Measurements from ENCODE around the gene CES2. TPM values are rescaled to one million over a fixed set of nuclear protein-coding genes. Genes with fewer than 3 reads are reported as not detected.

The CES2 gene
- total RNA-seq, 1 experiment from 2014 or later, result 13.3 TPM

DNA sequence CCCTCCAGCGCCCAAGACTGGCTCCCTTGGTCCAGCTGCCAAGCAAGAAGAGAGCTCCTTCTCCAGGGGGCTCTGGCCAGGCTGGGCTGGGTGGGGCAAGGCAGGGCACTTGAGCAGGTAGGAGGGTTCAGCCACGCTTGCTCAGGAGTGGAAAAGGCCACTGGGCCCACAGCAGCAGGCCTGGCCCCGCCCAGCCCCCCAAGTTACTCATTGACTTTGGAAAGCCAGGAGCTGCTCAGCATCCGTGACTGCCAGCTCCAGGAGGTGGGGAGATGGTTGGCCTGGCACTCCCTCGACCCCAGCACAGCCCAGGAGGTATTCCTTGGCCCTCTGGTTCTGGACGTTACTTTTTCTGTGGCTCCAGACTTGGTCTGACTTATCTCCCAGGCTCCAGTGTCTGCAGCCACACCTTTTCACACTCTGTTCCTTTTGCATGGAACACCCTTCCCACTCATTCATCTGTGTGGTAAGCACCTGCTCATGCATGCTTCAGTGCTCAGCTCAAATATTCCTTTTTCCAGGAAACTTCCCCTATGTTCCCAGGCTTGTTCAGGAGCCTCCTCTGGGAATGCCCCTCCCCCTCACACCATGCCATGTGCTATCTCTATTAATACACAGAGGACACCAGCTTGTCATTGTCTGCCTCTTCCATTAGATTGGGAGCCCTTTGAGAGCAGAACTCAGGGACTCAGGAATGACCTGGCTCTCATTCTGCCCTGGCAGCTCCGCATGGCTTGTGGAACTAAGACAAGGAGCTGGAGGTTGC is 16.3 kb upstream of the CES2 start, which contains the start of gene CDH16:
TSS of gene CDH16 (minus strand) at position 83 of the 766 bp plus-strand sequence. CDS start 820 bp downstream, outside the sequence.
- H3K27ac ChIP-seq (ENCODE audit: low read length), result no peak within 1 kb of the TSS

DNA sequence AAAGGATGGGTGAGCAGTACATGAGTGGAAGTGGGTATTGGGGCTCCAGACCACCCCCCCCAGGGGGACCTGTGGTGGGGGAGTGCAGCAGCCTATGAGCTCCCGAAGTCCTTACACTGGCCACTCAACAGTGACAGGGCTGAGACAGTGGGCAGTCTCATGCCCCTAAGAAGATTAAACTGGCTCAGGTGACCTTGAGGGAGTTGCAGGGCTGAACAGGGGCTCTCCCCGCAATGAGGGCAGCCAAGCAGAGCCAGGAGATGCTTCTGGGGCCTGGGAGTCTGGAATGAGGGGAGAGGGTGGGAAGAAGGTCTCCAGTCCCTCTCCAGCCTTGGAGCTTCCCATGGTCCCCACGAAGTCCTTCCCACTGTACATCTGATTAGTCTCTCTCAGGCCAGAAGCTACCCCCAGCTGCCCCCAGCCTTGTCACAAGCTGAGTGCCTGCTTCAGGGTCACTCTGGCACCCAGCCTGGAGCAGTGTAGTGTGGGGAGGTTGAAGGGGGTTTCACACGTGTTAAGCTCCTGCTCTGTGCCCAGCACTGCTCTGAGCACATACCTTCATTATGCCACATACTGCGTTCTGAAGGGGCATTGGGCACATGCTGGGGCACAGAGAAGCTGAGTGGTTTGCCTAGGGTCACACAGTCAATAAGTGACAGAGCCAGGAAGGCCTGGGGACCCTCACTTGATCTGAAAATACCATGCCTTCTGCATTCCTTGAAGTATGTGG is 15.6 kb upstream of the CES2 start:
- Histone ChIP-seq H2AFZ (ENCODE audit: low read length) (no peak overlapping the region), H3K4me2 (ENCODE audit: low read depth, low read length, poor library complexity, severe bottlenecking) (no peak overlapping the region), H3K9me2 (replicated peaks; ENCODE audit: insufficient read depth, low read length) (no peaks in the 10 kb centered on the region), H3K9me3 (ENCODE audit: low read length) (no peaks in the 10 kb centered on the region), H3K27me3 (ENCODE audit: low read length) (no peaks in the 10 kb centered on the region), H3K4me3 (ENCODE audit: low read length) (no peak overlapping the region), H4K20me1 (ENCODE audit: insufficient read depth, low read depth, low read length) (no peaks in the 10 kb centered on the region), H3K4me1 (ENCODE audit: low read length) (no peaks in the 10 kb centered on the region), H3K36me3 (ENCODE audit: insufficient read depth, low read length) (no peaks in the 10 kb centered on the region), H3K79me2 (ENCODE audit: low read length) (no peaks in the 10 kb centered on the region), H3K9ac (ENCODE audit: low read length) (no peak overlapping the region), H3K27ac (ENCODE audit: low read length) (no peak overlapping the region)
- no peak for DNase-seq

More for the DNA sequence above, 16.3 kb upstream of the CES2 start, which contains the start of gene CDH16:
- no peak for DNase-seq
- H3K79me2 ChIP-seq (ENCODE audit: low read length), result no peaks in the 10 kb centered on the region
- no peak within 1 kb of the TSS for H3K4me3 ChIP-seq (ENCODE audit: low read length)
- H3K9me2 ChIP-seq (replicated peaks; ENCODE audit: insufficient read depth, low read length), result no peaks in the 10 kb centered on the region
- H3K9ac ChIP-seq (ENCODE audit: low read length), result no peak within 1 kb of the TSS
- no peaks in the 10 kb centered on the region for H3K36me3 ChIP-seq (ENCODE audit: insufficient read depth, low read length)
- H2AFZ ChIP-seq (ENCODE audit: low read length), result no peak within 1 kb of the TSS
- no peaks in the 10 kb centered on the region for H3K4me1 ChIP-seq (ENCODE audit: low read length)
- H3K9me3 ChIP-seq (ENCODE audit: low read length), result no peaks in the 10 kb centered on the region
- no peaks in the 10 kb centered on the region for H4K20me1 ChIP-seq (ENCODE audit: insufficient read depth, low read depth, low read length)
- H3K27me3 ChIP-seq (ENCODE audit: low read length), result no peaks in the 10 kb centered on the region
- no peak within 1 kb of the TSS for H3K4me2 ChIP-seq (ENCODE audit: low read depth, low read length, poor library complexity, severe bottlenecking)

DNA sequence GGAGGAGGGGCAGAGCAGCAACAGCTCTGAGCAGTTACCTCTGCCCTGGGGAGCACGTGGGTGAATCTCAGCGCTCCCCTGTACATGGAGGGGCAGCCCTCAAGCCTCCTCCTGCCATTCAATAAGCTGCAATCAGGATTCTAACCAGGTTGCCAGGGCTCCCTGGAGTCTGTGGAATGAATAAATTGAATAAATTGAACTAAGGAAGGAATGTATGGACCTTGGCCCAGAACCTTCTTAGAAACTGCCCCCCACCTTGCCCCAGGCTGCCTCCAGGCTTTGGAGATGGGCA is 15.1 kb upstream of the CES2 start:
- H3K9me3 ChIP-seq (ENCODE audit: low read length), result no peaks in the 10 kb centered on the region
- no peak overlapping the region for H3K27ac ChIP-seq (ENCODE audit: low read length)
- no peaks in the 10 kb centered on the region for H3K36me3 ChIP-seq (ENCODE audit: insufficient read depth, low read length)
- H3K4me1 ChIP-seq (ENCODE audit: low read length), result no peaks in the 10 kb centered on the region
- H2AFZ ChIP-seq (ENCODE audit: low read length), result no peak overlapping the region
- H3K9me2 ChIP-seq (replicated peaks; ENCODE audit: insufficient read depth, low read length), result no peaks in the 10 kb centered on the region
- no peak overlapping the region for H3K4me2 ChIP-seq (ENCODE audit: low read depth, low read length, poor library complexity, severe bottlenecking)
- no peaks in the 10 kb centered on the region for H4K20me1 ChIP-seq (ENCODE audit: insufficient read depth, low read depth, low read length)
- H3K79me2 ChIP-seq (ENCODE audit: low read length), result no peaks in the 10 kb centered on the region
- H3K9ac ChIP-seq (ENCODE audit: low read length), result no peak overlapping the region
- H3K4me3 ChIP-seq (ENCODE audit: low read length), result no peak overlapping the region
- H3K27me3 ChIP-seq (ENCODE audit: low read length), result no peaks in the 10 kb centered on the region
- DNase-seq, result no peak

DNA sequence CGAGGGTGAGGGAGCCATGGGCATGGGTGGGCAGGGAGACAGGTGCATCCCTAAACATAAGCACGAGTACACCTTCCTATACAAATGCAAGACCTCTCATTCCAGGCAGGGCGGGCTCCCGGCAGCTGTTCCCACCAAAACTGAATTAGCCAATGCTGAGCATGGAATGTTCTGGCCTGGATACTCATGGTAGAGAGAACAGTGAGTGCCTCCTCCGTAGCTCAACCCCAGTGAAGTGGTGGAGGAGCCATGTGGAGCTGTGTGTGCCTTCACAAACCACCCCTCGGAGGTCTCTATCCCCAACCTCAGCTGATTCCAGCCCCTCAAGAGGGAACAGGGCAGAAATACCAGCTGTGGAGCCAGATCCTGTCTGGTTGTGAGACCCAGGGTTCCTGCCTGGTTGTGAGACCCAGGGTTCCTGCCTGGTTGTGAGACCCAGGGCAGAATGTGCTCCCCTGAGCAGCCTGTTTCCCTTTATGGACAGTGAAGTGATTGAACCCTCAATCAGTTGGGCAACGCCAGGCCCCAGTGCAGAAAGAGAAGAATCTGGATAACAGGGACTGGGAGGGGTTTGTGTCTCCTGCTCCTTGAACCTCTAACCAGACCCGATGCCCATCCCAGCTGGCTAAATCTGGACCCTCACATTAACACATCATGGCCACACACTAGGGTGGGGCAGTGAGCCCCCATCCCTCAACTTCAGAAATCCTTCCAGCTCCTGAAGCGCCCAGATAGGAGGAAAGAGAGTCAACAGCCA is 14.2 kb upstream of the CES2 start:
- Histone ChIP-seq H3K27ac (ENCODE audit: low read length) (no peak overlapping the region), H2AFZ (ENCODE audit: low read length) (no peak overlapping the region), H3K4me2 (ENCODE audit: low read depth, low read length, poor library complexity, severe bottlenecking) (no peak overlapping the region), H3K27me3 (ENCODE audit: low read length) (no peaks in the 10 kb centered on the region), H3K9ac (ENCODE audit: low read length) (no peak overlapping the region), H3K79me2 (ENCODE audit: low read length) (no peaks in the 10 kb centered on the region), H3K4me1 (ENCODE audit: low read length) (no peaks in the 10 kb centered on the region), H3K36me3 (ENCODE audit: insufficient read depth, low read length) (no peaks in the 10 kb centered on the region), H3K9me2 (replicated peaks; ENCODE audit: insufficient read depth, low read length) (no peaks in the 10 kb centered on the region), H3K4me3 (ENCODE audit: low read length) (no peak overlapping the region), H3K9me3 (ENCODE audit: low read length) (no peaks in the 10 kb centered on the region), H4K20me1 (ENCODE audit: insufficient read depth, low read depth, low read length) (no peaks in the 10 kb centered on the region)
- DNase-seq, result no peak

DNA sequence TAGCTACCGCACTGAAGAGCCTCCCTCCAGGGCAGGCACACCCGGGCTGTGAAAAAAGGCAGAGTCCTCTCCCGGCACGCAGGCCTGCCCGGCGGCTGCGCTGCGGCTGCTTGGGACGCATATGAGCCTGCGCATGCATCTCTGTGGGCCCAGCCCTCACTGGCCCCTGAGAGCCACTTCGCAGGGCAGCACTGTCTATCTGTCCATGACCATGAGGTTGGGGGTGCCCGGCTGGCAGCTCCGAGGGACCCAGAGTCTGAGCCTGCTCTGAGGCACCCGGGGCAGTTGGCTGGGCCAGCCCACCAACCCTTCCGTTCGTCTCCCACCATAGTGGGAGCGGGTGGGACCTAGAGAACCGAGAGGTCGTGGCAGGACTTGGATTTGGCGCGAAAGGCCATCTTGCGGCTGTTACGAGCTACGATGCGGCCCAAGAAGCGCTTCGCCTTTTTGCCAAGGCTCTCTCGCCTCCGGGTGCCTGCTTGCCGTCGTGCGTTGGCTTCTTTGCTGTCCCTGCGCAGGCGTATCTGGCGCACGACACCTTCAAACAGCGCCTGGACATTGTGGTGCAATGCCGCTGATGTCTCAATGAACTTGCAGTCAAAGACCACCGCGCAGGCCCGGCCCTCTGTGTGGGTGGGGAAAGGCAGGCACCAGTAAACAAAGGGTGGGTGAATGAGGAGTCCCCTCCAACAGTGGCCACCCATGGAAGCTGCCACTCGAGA is 13.4 kb upstream of the CES2 start:
- no peaks in the 10 kb centered on the region for H3K9me2 ChIP-seq (replicated peaks; ENCODE audit: insufficient read depth, low read length)
- H3K4me1 ChIP-seq (ENCODE audit: low read length), result peaks cover 3% of the 10 kb centered on the region
- H4K20me1 ChIP-seq (ENCODE audit: insufficient read depth, low read depth, low read length), result no peaks in the 10 kb centered on the region
- H3K4me3 ChIP-seq (ENCODE audit: low read length), result no peak overlapping the region
- no peaks in the 10 kb centered on the region for H3K9me3 ChIP-seq (ENCODE audit: low read length)
- H3K27me3 ChIP-seq (ENCODE audit: low read length), result no peaks in the 10 kb centered on the region
- no peaks in the 10 kb centered on the region for H3K79me2 ChIP-seq (ENCODE audit: low read length)
- no peak overlapping the region for H3K27ac ChIP-seq (ENCODE audit: low read length)
- H2AFZ ChIP-seq (ENCODE audit: low read length), result no peak overlapping the region
- no peak overlapping the region for H3K4me2 ChIP-seq (ENCODE audit: low read depth, low read length, poor library complexity, severe bottlenecking)
- H3K9ac ChIP-seq (ENCODE audit: low read length), result no peak overlapping the region
- H3K36me3 ChIP-seq (ENCODE audit: insufficient read depth, low read length), result no peaks in the 10 kb centered on the region
- DNase-seq, result no peak

DNA sequence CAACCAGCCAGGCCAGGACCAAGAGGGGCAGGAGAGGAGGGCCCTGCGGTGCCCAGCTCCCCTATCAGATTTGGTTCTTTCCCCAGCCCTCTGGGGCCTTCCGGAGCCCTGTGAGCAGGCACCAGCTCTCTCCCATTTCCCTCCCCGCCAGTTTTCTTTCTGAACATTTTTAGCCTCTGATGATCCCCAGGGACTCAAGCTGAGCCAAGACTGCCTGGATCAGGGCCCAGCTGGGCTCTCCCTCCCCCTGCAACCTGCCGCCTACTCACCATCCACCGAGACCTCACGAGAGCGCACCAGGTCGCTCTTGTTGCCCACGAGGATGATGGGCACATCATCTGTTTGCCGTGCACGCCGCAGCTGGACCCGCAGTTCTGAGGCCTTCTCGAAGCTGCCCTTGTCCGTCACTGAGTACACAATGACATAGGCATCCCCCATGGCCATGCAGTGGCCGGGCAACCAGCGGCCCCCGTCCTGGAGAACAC is 12.0 kb upstream of the CES2 start:
- H3K27ac ChIP-seq (ENCODE audit: low read length), result no peak overlapping the region
- H3K27me3 ChIP-seq (ENCODE audit: low read length), result no peaks in the 10 kb centered on the region
- no peak overlapping the region for H3K9ac ChIP-seq (ENCODE audit: low read length)

DNA sequence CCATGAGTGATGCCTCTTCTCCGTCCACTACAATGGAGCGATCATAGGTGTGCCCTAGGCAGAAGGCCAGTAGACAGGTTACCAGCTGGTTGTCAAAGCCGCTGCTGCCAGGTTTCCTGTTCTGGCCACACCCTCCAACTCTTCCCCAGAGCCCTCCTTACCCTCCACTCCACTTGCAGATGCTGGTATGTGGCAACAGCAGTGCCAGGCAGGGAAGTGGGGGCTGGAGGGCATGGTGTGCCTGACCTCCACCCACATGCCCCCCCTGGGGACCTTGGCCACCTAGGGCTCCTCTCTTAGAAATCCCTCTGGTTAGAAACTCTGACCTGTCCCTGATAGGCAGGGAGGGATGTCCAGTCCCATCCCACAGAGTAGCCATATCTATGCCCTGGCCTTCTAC is 11.4 kb upstream of the CES2 start:
- Histone ChIP-seq H3K4me2 (ENCODE audit: low read depth, low read length, poor library complexity, severe bottlenecking) (no peak overlapping the region), H3K27me3 (ENCODE audit: low read length) (no peaks in the 10 kb centered on the region), H3K4me3 (ENCODE audit: low read length) (no peak overlapping the region), H4K20me1 (ENCODE audit: insufficient read depth, low read depth, low read length) (no peaks in the 10 kb centered on the region), H3K9me2 (replicated peaks; ENCODE audit: insufficient read depth, low read length) (no peaks in the 10 kb centered on the region), H3K27ac (ENCODE audit: low read length) (no peak overlapping the region), H3K36me3 (ENCODE audit: insufficient read depth, low read length) (no peaks in the 10 kb centered on the region), H2AFZ (ENCODE audit: low read length) (no peak overlapping the region), H3K4me1 (ENCODE audit: low read length) (peaks cover 8% of the 10 kb centered on the region), H3K9ac (ENCODE audit: low read length) (no peak overlapping the region), H3K9me3 (ENCODE audit: low read length) (no peaks in the 10 kb centered on the region), H3K79me2 (ENCODE audit: low read length) (no peaks in the 10 kb centered on the region)
- DNase-seq, result no peak

More for the DNA sequence above, 12.0 kb upstream of the CES2 start:
- no peak overlapping the region for H2AFZ ChIP-seq (ENCODE audit: low read length)
- peaks cover 8% of the 10 kb centered on the region for H3K4me1 ChIP-seq (ENCODE audit: low read length)
- H3K79me2 ChIP-seq (ENCODE audit: low read length), result no peaks in the 10 kb centered on the region
- no peaks in the 10 kb centered on the region for H3K36me3 ChIP-seq (ENCODE audit: insufficient read depth, low read length)
- no peak for DNase-seq
- no peaks in the 10 kb centered on the region for H3K9me3 ChIP-seq (ENCODE audit: low read length)
- no peaks in the 10 kb centered on the region for H3K9me2 ChIP-seq (replicated peaks; ENCODE audit: insufficient read depth, low read length)
- no peaks in the 10 kb centered on the region for H4K20me1 ChIP-seq (ENCODE audit: insufficient read depth, low read depth, low read length)
- no peak overlapping the region for H3K4me2 ChIP-seq (ENCODE audit: low read depth, low read length, poor library complexity, severe bottlenecking)
- H3K4me3 ChIP-seq (ENCODE audit: low read length), result no peak overlapping the region

All from Karpas-422 (cell line).